GM12872 (cell line): ENCODE measurements around the gene WFDC5.

Experiments
- TF ChIP-seq, protein P1 (sequence below): IDR thresholded peaks from 3 replicates; pipeline ENCODE4 v1.5.1; 2011; ENCODE audit warnings: low read depth, mild to moderate bottlenecking, low read length, moderate library complexity; ENCODE audit not compliant: insufficient read depth

The WFDC5 gene, protein sequence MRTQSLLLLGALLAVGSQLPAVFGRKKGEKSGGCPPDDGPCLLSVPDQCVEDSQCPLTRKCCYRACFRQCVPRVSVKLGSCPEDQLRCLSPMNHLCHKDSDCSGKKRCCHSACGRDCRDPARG

DNA sequence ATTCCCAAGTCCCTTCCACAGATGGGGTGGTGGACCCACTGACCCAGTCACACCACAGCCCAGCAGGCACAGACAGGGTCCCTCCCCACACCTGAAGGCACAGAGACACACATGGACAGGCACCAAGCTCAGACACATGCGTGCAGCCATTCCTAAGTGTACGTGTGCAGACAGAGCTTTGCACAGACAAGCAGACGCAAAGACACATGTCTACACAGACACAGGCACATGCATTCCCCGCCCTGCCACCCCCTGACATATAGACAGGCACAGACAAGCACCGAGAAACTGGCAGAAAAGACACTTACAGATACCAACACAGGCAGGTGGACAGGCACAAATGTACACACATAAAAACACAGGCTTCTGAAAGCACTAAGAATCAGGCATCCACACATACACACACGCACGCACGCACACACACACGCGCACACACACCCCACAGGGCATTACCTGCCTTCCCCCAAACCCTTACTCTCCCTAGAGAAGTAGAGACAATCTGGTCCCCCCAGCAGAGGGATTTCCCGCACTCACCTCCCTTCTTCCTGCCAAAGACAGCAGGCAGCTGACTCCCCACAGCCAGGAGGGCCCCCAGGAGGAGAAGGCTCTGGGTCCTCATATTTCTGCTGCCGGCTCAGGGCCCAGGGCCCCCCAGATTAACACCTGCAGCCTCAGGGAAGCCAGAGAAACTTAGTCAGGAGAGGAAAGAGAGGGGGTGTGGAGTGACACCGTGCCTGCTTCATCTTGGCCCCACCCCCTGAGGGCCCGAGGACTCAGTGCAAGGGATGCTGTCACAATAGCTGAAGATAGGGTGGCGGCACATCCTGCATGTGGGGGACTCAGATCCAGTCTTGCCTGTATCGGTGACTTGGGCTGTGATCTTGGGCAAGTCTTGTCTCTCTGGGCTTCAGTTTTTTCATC lies at the start of gene WFDC5:
TSS of gene WFDC5 (minus strand) at position 710 of the 921 bp plus-strand sequence. CDS start at position 619, 91 bp downstream.
- TF ChIP-seq, protein P1, sequence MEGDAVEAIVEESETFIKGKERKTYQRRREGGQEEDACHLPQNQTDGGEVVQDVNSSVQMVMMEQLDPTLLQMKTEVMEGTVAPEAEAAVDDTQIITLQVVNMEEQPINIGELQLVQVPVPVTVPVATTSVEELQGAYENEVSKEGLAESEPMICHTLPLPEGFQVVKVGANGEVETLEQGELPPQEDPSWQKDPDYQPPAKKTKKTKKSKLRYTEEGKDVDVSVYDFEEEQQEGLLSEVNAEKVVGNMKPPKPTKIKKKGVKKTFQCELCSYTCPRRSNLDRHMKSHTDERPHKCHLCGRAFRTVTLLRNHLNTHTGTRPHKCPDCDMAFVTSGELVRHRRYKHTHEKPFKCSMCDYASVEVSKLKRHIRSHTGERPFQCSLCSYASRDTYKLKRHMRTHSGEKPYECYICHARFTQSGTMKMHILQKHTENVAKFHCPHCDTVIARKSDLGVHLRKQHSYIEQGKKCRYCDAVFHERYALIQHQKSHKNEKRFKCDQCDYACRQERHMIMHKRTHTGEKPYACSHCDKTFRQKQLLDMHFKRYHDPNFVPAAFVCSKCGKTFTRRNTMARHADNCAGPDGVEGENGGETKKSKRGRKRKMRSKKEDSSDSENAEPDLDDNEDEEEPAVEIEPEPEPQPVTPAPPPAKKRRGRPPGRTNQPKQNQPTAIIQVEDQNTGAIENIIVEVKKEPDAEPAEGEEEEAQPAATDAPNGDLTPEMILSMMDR, result no peak

DNA sequence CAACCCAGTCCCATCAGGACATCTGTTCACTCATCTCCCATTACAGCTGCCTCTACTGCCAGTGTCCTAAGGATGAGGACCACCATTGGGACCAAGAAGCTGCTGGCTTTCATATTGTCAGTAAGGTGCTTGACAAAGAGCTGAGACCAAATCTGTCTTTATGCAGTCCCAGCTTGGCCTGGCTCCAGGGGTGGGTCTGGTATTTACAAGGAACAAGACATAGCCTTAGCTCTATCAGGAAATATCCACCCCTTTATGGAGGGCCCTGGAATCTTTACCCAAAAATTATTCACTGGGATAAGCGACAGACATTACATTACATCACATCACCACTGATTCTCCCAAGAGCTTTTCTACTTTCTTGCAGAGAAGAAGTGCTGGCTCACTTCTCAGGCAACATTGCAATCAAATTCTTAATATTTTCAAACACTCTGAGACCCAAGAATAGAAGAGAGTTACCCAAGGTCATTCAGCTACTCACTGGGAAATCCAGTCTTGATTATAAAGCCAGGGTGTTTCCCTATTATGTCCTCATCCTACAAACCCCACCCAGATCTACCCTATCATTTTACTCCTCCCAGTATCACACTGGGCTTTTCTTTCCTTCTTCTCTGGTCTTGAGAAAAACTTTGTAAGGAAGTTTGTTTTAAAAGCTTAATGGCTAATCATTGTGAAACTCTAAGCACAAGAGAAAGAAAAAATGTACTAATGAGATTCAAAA lies 48.3 kb upstream of the WFDC5 start:
- TF ChIP-seq, protein P1, result no peak

DNA sequence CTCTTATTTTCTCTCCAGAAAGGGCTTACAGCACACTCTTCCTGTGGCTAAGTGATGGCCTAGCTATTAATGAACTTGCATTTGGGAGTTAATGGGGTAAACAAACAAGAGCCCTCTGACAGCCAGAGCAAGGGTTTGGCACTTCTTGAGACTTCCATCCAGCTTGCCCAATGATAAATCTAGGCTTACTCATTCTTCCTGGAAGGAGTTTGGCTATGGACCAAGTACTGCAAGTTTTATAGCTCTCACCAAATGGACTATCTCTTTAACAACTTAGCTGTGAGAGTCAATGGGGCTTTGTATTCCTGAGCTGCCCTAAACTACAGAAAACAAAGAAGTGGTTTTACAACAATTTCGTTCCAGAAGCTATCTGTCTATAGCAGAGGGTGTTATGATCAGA lies 43.0 kb upstream of the WFDC5 start:
- TF ChIP-seq, protein P1, result no peak

DNA sequence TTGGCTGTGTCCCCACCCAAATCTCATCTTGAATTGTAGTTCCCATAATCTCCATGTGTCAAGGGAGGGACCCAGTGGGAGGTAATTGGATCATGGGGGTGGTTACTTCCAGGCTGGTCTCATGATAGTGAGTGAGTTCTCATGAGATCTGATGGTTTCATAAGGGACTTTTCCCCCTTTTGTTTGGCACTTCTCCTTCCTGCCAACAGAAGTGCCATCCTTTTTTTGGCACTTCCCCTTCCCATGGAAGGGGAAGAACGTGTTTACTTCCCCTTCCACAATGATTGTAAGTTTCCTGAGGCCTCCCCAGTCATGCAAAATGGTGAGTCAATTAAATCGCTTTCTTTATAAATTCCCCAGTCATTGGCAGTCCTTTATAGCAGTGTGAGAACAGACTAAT lies 41.7 kb upstream of the WFDC5 start:
- TF ChIP-seq, protein P1, result no peak

DNA sequence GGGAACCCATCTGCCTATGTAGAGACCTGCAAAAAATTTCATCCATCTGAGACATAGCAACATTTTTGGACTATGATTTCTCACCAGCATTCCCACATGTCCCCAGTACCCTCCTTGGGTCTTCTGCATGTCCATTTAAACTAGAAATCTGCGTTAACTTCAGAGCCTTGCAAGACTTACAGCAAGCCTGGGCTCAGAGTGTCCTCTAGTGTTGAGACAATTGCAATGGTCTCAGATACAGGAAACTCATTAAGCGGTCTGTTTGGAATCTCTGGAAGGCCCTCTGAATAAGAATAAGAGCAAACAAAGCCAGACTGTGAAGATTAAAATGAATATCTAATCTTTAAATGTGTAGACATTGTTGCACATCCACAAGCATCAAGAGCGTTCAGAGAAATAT lies 39.2 kb upstream of the WFDC5 start:
- TF ChIP-seq, protein P1, result no peak

DNA sequence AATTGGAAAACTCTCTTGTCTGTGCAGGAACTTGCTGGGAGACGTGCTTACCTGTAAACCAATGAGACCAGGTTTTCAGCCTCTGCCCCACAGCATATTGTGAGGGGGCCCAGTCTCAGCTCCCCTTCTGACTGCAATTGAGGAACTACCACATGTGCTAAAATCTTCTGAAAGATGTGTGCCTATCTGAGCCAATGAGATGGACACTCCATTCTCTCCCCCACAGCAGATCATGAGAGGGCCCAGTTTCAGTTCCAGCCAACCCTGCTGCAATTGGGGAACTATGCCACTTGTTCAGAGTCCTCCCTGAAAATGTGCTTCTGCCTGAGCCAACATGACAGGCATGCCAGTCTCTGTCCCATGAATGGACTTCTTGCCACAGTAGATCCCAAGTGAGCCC lies 38.8 kb upstream of the WFDC5 start:
- TF ChIP-seq, protein P1, result no peak

DNA sequence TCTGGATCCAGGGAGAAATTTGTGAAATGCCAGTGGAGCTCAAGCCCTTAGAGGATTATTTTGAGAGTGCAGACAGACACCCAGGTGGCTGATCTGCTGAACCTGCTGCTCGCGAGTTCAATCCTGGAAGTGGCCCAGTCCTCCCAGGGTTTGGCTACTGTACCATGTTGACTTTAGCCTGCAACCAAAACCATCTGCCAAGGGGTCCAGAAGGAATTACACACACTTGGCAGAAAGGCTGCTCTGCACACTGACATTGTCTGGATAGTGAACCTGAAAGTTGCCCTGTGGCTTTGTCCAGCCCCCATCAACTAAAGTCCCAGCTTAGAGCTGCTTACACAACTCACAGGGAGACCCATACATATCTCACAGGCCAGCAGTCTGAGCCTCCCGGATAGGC lies 38.2 kb upstream of the WFDC5 start:
- TF ChIP-seq, protein P1, result no peak
